Activated gamma-delta T cell treated with Interleukin-2 at 50 U/mL for 16 hours (primary cell): ENCODE data around the gene MIA3.
A peak's percentile ranks its signal among the peaks of the same experiment; 100 is the strongest.
"Not testable (repeated sequence)": the region's sequence is repeated elsewhere in the genome, so short reads cannot be mapped to it uniquely, and the experiment has no call there.

Source experiments
- DNase-seq: peaks from one replicate; pipeline ENCODE4 v3.0.0-alpha.2; 2020

Gene MIA3, protein sequence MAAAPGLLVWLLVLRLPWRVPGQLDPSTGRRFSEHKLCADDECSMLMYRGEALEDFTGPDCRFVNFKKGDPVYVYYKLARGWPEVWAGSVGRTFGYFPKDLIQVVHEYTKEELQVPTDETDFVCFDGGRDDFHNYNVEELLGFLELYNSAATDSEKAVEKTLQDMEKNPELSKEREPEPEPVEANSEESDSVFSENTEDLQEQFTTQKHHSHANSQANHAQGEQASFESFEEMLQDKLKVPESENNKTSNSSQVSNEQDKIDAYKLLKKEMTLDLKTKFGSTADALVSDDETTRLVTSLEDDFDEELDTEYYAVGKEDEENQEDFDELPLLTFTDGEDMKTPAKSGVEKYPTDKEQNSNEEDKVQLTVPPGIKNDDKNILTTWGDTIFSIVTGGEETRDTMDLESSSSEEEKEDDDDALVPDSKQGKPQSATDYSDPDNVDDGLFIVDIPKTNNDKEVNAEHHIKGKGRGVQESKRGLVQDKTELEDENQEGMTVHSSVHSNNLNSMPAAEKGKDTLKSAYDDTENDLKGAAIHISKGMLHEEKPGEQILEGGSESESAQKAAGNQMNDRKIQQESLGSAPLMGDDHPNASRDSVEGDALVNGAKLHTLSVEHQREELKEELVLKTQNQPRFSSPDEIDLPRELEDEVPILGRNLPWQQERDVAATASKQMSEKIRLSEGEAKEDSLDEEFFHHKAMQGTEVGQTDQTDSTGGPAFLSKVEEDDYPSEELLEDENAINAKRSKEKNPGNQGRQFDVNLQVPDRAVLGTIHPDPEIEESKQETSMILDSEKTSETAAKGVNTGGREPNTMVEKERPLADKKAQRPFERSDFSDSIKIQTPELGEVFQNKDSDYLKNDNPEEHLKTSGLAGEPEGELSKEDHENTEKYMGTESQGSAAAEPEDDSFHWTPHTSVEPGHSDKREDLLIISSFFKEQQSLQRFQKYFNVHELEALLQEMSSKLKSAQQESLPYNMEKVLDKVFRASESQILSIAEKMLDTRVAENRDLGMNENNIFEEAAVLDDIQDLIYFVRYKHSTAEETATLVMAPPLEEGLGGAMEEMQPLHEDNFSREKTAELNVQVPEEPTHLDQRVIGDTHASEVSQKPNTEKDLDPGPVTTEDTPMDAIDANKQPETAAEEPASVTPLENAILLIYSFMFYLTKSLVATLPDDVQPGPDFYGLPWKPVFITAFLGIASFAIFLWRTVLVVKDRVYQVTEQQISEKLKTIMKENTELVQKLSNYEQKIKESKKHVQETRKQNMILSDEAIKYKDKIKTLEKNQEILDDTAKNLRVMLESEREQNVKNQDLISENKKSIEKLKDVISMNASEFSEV (N-terminal part only)

DNA sequence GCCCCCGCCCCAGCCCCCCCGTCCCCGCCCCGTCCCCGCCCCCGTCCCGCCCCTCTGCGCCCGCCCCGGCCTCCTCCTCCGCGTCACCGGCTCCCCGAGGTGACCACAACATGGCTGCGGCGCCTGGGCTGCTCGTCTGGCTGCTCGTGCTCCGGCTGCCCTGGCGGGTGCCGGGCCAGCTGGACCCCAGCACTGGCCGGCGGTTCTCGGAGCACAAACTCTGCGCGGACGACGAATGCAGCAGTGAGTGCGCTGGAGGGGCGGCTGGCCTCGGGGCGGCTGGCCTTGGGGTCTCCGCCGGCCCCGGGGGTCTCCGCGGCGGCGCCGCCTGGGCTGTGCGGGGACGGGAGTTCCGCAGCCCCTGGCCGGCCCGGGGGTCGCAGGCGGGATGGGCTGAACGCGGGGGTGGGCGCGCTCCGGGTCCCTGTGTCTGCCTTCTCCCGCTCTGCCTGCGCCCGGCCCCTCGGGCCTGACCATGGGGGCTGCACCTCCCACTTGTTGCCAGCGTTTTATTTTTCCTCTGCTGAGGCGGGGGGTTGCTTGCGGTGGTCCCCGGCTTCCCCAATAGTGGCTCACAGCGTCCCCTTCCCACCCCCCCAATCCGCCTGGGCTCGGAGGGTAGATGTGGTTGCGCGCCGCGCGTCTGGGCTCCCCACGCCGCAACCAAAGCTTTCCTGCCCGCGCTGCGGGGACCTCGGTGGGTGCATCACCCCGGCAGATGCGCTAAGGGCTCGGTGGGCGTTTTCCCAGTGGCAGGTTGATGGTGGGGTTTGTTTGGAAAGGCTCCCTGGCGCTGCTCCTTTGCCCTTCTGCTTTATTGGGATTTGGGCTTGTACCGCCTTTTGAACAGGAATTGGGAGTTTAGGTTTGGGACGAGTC lies at the start of gene MIA3:
TSS of gene MIA3 (plus strand) at position 97 of the 879 bp plus-strand sequence. CDS start at position 111, 14 bp downstream.
- DNase-seq, result peak; percentile 36

DNA sequence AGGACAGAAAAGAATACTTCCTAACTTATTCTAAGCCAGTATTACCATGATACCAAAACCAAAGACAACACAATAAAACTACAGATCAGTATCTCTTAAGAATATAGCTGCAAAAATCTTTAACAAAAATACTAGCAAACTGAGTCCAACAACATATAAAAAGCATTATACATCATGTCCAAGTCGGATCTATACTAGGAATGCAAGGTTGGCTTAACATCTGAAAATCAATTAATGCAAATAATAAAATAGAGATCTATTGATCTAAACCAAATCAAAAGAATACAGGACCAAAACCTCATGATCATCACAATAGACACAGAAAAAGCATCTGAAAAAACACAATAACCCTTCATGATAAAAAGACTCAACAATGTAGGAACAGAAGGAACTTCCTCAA lies 47.1 kb upstream of the MIA3 start:
- no peak for DNase-seq

DNA sequence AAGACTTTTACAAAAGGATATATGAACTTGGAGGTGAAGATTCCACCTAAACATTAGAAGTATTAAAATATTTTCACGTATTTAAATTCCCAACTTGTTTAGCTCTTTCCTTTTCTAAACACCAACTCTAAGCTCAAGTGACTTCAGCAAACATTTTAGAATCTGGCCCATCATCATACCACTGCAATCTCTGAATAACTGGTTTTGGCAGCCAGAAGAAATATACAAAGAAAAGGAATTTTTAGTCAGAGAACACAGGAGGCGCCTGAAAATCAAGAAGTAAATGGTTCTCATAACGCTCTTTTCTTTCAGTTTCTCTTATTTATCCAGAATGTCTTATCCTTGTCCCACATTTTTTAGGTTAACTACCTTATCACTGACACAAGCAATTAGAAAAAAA lies 38.6 kb upstream of the MIA3 start:
- DNase-seq, result no peak

DNA sequence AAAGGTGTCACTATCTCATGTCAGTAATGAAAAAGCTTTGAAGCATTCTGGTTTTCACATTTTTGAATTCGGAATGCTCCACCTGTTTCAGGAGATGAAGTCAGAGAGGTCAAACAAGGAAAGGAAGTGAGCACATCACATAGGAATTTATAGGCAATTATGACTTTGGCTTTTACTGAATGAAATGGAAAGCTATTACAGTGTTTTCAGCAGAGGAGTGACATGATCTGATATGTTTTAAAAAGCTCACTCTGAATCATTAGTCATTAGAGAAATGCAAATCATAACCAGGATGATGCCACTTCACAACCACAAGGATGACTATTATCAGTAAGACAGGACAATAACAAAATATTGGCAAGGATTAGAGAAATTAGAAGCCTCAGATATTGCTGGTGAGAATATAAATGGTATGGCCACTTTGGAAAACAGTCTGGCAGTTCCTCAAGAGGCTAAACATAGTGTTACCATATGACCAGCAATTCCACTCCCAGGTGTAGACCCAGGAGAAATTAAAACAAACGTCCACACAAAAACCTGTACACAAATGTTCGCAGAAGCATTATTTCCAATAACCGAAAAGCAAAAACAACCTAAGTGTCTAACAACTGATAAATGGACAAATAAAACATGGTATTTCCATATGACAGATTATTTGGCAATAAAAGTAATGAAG lies 35.7 kb upstream of the MIA3 start:
- no peak for DNase-seq

DNA sequence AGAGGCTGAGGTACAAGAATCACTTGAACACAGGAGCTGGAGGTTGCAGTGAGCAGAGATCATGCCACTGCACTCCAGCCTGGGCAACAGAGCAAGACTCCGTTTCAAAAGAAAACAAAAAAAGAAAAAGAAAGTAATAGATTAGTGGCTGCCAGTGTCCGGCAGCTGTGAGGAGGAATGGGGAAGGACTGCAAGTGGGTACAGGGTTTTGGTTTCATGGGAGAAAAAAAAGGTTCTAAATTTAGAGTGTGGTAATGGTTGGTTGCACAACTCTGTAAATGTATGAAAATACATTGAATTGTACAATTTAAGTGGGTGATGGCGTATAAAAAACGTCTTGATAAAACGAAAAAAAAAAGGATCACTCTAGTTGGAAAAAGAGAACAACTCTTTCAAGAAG lies 34.8 kb upstream of the MIA3 start:
- DNase-seq, result no peak

DNA sequence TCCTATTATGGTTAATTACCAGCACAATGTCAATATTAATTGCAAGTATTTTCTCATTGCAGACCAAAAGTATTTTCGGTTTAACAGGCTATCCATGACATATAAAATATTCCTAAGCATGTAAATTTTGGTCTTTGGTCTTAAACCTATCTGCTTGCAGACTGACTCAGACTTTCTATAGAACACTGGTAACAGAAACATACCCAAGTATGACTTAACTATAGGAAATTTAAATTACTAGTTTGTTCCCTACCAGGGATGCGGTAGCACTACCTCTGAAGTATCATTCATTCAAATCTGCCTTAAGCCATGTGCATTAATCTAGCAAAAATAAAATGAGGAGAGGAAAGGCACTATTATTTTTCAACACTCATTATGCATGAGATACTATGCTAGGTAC lies 31.1 kb upstream of the MIA3 start:
- DNase-seq, result no peak

DNA sequence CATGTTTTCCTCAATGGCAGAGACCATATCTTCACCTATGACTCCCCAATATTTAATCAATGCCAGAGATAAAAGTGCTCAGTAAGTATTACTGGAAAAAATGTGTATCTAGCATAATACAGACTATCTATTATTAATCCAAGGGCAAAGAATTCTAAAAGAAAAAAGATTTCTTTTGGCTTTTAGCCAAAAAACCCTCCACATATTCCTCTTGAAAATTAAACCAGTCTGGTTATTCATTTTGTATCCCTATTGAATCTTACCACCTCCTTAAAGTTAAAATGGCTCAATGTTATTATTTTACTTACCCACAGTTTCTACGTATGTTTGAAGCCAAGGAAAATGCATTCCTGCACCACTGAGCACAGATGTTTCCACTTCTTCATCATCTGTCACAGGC lies 29.8 kb upstream of the MIA3 start:
- DNase-seq, result no peak

DNA sequence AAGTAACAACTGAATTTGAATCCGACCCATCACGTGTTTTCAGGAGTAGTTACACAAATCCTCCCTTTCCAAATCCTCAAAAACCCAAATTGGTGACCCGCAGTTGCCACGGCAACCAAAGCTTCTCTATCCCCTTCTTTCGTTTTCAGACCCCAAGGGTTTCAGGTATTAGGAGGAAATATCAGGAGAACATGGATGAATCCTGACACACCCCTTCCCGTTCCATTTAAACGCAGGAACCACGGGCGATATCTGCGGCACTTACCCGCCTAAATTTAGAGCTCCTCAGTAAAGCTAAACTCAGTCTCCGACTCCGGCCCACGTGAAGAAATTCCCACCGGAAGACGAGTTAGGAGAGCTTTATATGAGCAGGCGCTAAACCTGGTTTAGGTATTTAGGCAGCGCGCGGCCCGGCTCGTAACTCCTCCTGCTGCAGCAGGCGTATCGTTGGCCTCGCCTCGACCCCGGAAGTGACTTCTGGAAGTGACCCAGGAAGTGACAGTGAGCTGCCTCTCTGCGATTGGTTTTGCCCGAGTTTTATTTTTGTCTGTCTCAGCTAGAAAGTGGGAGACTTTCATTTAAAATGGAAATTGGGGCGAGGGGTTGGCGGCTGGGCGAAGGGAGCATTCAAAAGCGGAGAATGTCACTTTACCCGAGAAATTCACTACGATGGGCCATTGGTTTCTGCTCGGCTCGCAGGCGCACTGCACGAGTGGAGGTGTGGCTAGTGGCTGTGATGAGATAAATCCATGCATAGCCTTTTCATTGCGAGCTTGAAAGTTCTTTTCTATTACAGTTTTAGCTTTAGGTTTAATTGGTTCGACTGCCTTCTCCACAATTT lies 28.2 kb upstream of the MIA3 start, which contains the start of gene TAF1A:
TSS of gene TAF1A (minus strand) at position 472 of the 841 bp plus-strand sequence.
- DNase-seq, result peak; percentile 82

DNA sequence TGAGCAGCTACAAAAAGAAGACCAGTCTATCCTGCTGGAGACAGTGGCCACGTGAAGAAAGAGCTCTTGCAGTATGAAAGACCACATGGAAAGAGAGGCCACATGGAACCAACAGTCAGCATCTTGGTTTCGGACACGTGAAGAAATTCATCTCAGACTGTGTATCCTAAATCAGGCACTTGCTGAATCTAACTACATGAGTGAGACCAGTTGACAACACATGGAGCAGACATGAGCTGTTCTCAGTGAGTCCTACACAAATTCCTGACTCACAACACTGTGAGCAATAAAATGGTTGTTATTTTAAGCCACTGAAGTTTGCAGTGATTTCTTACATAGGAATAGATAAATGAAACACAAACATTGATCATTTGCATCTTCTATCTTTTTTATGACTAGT lies 25.7 kb upstream of the MIA3 start:
- DNase-seq, result no peak

DNA sequence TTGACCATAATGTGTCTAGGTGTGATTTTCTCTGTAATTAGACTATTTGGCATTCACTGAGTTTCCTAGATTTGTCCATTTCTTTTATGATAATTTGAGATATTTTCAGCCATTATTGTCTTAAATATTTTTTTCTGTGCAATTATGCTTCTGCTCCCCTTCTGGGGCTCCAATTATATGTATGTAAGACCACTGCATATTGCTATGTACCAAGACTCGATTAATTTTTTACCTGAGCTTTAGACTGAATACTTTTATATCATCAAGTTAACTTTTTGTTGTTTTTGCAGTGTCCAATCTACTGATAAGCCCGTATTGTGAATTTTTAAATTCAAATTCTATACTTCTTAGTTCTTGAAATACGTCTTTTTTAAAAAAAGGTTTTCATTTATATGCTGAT lies 23.1 kb upstream of the MIA3 start:
- DNase-seq, result no peak

DNA sequence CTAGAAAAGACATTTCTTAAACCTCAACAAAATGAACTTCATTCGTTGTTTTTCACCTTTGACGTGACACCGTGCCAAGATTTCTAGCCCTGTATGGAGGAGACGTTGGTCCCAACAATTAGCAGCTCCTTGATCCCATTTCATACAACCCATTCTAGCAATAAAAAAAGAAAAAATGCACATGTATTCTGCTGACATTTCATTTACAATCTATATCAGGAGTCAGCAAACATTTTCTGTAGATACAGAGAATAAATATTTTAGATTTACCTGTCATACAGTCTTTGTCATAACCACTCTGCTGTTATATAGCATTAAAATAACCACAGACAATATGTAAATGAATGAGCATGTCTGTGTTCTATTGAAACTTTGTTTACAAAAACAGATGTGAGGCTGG lies 21.2 kb upstream of the MIA3 start:
- DNase-seq, result no peak

DNA sequence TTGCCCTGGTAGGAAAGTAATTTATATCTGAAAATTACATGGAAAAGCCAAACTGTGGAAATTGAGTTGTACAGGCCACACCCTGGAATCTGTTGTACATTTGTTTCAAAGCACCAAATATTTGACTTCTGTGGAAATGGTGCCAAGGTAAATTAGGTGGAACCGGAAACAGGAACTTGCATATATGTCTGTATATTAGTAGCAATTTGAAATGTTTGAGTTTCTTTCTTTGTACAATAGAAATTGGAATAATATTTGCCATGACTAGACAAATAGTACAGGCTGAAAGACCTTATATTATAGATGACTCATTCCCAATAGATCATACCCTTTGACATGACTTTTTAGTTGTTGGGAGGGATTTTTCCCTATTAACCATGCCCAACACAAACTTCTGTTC lies 17.6 kb upstream of the MIA3 start:
- DNase-seq, result no peak

DNA sequence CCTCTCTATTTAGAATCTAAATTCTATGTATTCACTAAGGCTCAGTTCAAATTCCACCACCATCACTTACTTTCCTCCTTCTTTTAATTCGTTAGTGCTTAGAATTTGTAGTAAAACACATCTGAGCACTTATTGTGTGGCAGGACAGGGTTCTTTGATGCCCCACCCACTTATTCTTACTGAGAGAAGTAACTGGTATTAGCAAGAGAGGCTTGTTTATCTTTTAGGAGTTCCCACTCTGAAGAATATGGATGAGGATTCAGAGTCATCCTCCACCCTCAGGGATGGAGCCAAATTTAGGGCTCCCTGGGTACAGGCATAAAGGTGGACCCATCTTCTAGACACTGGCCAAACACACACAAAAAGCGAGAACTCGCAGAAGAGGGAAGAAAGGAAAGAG lies 16.6 kb upstream of the MIA3 start:
- no peak for DNase-seq

DNA sequence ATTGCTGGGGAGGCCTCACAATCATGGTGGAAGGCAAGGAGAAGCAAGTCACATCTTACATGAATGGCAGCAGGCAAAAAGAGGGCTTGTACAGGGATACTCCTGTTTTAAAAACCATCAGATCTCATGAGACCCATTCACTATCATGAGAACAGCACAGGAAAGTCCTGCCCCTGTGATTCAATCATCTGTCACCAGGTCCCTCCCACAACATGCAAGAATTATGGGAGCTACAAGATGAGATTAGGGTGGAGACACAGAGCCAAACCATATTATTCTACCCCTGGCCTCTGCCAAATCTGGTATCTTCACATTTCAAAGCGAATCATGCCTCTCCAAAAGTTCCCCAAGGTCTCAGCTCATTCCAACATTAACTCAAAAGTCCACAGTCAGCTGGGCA lies 11.1 kb upstream of the MIA3 start:
- no peak for DNase-seq

DNA sequence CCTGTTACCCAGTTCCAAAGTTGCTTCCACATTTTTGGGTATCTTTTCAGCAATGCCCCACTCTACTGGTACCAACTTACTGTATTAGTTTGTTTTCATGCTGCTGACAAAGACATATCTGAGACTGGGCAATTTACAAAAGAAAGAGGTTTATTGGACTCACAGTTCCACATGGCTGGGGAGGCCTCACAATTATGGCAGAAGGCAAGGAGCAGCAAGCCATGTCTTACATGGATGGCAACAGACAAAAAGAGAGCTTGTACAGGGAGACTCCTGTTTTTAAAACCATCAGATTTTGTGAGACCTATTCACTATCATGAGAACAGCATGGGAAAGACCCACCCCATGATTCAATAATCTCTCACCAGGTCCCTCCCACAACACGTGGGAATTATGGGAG lies 8.8 kb upstream of the MIA3 start:
- not testable (repeated sequence) for DNase-seq

DNA sequence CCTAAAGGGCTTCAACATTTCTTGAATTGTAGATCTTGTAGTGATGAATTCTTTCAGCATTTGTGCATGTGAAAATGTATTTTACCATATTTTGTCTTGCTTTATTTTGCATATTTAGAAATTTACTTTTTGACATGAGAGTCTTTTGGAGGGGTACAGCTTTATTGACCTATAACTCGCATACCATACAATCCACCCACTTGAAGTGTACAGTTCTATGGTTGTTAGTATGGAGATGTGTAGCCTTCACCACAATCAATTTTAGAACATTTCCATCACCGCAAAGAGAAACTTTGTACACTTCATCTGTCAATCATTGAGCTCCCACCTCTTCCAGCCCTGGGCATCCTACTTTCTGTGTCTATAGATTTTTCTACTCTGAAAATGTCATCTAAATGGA lies 7.2 kb upstream of the MIA3 start:
- no peak for DNase-seq

DNA sequence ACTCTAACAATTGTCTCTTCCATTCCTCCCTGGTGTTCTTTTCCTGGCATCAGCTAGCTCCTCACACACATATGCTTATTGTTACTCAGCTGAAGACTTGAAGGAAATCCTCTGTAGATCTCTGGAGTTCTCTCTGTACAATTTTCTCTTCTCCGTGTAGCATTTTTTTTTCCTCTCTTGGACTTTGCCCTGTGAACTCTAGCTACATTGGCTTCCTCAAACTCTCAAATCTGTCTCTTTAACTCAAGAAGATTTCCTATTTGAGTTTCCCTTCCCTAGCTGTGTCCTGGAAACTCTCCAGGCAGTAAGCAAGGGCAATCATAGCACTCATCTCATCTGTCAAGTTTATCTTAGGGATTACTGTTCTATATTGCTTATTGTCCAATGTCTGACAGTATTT lies 4.3 kb upstream of the MIA3 start:
- DNase-seq, result no peak

DNA sequence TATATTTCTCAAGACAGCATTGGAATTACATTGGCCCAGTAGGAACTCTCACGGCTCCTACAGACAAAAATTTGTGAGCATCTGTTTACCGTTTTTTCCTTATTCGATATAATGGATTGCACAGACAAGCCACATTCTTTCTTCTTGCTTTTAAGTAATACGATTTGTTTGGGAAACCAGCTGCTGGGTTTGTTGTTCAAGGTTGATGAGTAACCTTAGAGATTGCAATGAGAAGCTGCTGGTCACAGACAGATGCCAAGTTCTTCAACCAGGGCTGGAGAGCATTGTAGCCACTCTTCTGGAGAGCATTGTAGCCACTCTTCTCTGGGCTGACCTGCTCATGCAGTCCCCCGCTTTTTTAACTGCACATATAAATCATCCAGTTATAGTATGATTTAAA lies 1.4 kb upstream of the MIA3 start:
- DNase-seq, result no peak

DNA sequence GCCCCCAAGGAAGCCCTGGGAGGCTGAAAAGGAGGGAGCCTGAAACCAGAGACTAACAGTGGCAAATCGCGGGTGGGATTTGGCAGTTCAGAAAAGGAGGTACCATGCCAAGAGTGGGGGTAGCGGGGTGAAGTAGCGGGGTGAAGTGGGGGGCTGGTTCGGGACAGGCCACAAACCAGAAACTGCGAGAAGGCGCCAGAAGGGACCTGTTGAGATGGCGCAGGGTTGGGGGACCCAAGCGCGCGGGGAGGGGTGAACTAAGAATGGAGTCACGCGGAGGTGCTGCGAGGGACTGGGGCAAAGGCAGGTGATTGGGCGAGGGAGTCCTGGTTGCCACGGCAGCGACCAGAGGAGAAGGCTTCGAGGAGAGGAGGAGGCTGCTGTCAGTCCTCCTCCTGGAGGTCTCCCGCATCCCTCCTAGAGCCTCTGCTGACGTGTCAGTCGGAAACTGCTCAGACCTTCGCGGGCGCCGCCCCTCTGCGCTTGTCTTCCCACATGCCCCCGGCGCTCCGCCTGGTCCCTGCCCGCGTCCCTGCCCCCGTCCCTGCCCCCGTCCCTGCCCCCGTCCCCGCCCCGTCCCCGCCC lies 438 bp upstream of the MIA3 start:
- peak; percentile 92 for DNase-seq
